ENCODE measurements around the gene ZNF284. TPM values are rescaled to one million over a fixed set of nuclear protein-coding genes. Genes with fewer than 3 reads are reported as not detected.
"Not testable (repeated sequence)": the region's sequence is repeated elsewhere in the genome, so short reads cannot be mapped to it uniquely, and the experiment has no call there.

Gene ZNF284
- total and polyA plus RNA-seq, 7 experiments from 2014 or later = 0.54 to 4.4 (median 1.9) TPM

DNA sequence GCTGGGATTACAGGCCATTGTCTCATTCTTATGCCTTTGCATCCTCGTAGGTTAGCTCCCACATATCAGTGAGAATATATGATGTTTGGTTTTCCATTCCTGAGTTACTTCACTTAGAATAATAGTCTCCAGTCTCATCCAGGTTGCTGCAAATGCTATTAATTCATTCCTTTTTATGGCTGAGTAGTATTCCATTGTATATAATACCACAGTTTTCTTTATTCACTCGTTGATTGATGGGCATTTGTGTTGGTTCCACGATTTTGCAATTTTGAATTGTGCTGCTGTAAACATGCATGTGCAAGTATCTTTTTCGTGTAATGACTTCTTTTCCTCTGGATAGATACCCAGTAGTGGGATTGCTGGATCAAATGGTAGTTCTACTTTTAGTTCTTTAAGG is 49.2 kb downstream of the ZNF284 start:
- CTCF ChIA-PET; H3K9me3 ChIP-seq (ENCODE audit: control insufficient read depth in 2 of 3, low read length in 3 of 3); ATAC-seq; intact Hi-C loops (cut with micrococcal nuclease); H3K4me3 Mint-ChIP-seq; DNase-seq; POLR2A ChIA-PET; H3K4me1 ChIP-seq (ENCODE audit: control insufficient read depth in 2 of 2, insufficient read depth in 2 of 2, low read length in 2 of 2); H3K27ac Mint-ChIP-seq; H3K4me3 ChIP-seq (ENCODE audit: low read length); H3K27me3 ChIP-seq (ENCODE audit: control insufficient read depth in 2 of 2, insufficient read depth in 2 of 2, low read length in 2 of 2); H3K27ac ChIP-seq (ENCODE audit: low read depth, low read length); H3K27me3 Mint-ChIP-seq: not testable (repeated sequence)
- H3K4me1 Mint-ChIP-seq = peaks cover 0 to 10% (median 5%) of the 10 kb centered on the region in 7 donors
- peaks cover 9 to 68% (median 56%) of the 10 kb centered on the region in 11 donors for H3K9me3 Mint-ChIP-seq
- peaks cover 7 to 75% (median 22%) of the 10 kb centered on the region in 3 experiments for H3K36me3 ChIP-seq (ENCODE audit: control insufficient read depth in 2 of 3, insufficient read depth in 3 of 3, low read length in 3 of 3)
- H3K36me3 Mint-ChIP-seq = peaks cover 19 to 95% (median 85%) of the 10 kb centered on the region in 5 donors

DNA sequence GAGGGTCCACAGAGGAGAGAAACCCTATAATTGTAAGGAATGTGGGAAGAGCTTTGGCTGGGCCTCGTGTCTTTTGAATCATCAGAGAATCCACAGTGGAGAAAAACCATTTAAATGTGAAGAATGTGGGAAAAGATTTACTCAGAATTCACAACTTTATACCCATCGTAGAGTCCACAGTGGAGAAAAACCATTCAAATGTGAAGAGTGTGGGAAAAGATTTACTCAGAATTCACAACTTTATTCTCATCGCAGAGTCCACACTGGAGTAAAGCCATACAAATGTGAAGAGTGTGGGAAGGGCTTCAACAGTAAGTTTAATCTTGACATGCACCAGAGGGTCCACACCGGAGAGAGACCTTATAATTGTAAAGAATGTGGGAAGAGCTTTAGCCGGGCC is 60.0 kb downstream of the ZNF284 start:
- H3K4me3 ChIP-seq (ENCODE audit: low read length) = no peak overlapping the region
- peaks cover 0 to 60% (median 31%) of the 10 kb centered on the region in 11 donors for H3K9me3 Mint-ChIP-seq
- no peak overlapping the region for H3K27ac Mint-ChIP-seq
- no peak overlapping the region for H3K4me3 Mint-ChIP-seq
- CTCF ChIA-PET = no interaction called here
- no peak overlapping the region for H3K27ac ChIP-seq (ENCODE audit: low read depth, low read length)
- H3K27me3 Mint-ChIP-seq = no peaks in the 10 kb centered on the region
- intact Hi-C loops (cut with micrococcal nuclease) = no loop called here
- POLR2A ChIA-PET = no interaction called here
- no peaks in the 10 kb centered on the region for H3K4me1 Mint-ChIP-seq
- ATAC-seq = no peak
- peaks cover 0 to 44% (median 15%) of the 10 kb centered on the region in 3 experiments for H3K9me3 ChIP-seq (ENCODE audit: control insufficient read depth in 2 of 3, low read length in 3 of 3)
- H3K36me3 Mint-ChIP-seq = peaks cover 11 to 43% (median 19%) of the 10 kb centered on the region in 5 donors
- no peak for DNase-seq
- no peaks in the 10 kb centered on the region for H3K27me3 ChIP-seq (ENCODE audit: control insufficient read depth in 2 of 2, insufficient read depth in 2 of 2, low read length in 2 of 2)
- H3K4me1 ChIP-seq (ENCODE audit: control insufficient read depth in 2 of 2, insufficient read depth in 2 of 2, low read length in 2 of 2) = no peaks in the 10 kb centered on the region
- H3K36me3 ChIP-seq (ENCODE audit: control insufficient read depth in 2 of 3, insufficient read depth in 3 of 3, low read length in 3 of 3) = peaks cover 2 to 46% (median 19%) of the 10 kb centered on the region in 3 experiments

Other genes with a start within 250 kb of the ZNF284 start
- 10 to 100 TPM in 2 of 5 experiments, 1 to 10 TPM in 3; 4.3 to 24.4 (median 7.7) TPM for gene ZNF283, start 244.8 kb upstream of the ZNF284 start, total RNA-seq
- gene ZNF283, start 244.8 kb upstream of the ZNF284 start, polyA plus RNA-seq = 1 to 10 TPM; 2.2 to 3.7 TPM
- 1 to 10 TPM in 4 of 5 experiments, under 1 TPM in 1; 0.47 to 4.7 (median 1.9) TPM for gene ZNF404, start 188.2 kb upstream of the ZNF284 start, total RNA-seq
- 1 to 10 TPM; 2.1 to 3.9 TPM for gene ZNF404, start 188.2 kb upstream of the ZNF284 start, polyA plus RNA-seq
- 10 to 100 TPM in 4 of 5 experiments, 1 to 10 TPM in 1; 8.4 to 28.5 (median 15.3) TPM for gene ZNF45, start 136.9 kb upstream of the ZNF284 start, total RNA-seq
- gene ZNF45, start 136.9 kb upstream of the ZNF284 start, polyA plus RNA-seq = 10 to 100 TPM; 15.6 to 19.0 TPM
- gene ZNF221, start 120.9 kb upstream of the ZNF284 start, total RNA-seq = 1 to 10 TPM in 3 of 5 experiments, under 1 TPM in 2; 0.69 to 2.0 (median 1.7) TPM
- 1 to 10 TPM in 1 of 2 donors, under 1 TPM in 1; 0.65 to 1.0 TPM for gene ZNF221, start 120.9 kb upstream of the ZNF284 start, polyA plus RNA-seq
- gene ZNF155, start 88.0 kb upstream of the ZNF284 start, total RNA-seq = 10 to 100 TPM in 2 of 5 experiments, 1 to 10 TPM in 3; 5.2 to 13.3 (median 9.1) TPM
- gene ZNF155, start 88.0 kb upstream of the ZNF284 start, polyA plus RNA-seq = 1 to 10 TPM in 1 of 2 donors, under 1 TPM in 1; 0.99 to 2.8 TPM
- gene ZNF230, start 69.2 kb upstream of the ZNF284 start, total RNA-seq = 10 to 100 TPM in 2 of 5 experiments, 1 to 10 TPM in 3; 2.7 to 18.1 (median 6.7) TPM
- 1 to 10 TPM; 2.4 to 4.6 TPM for gene ZNF230, start 69.2 kb upstream of the ZNF284 start, polyA plus RNA-seq
- 10 to 100 TPM in 1 of 5 experiments, 1 to 10 TPM in 4; 2.9 to 10.1 (median 4.5) TPM for gene ZNF222, start 46.8 kb upstream of the ZNF284 start, total RNA-seq
- gene ZNF222, start 46.8 kb upstream of the ZNF284 start, polyA plus RNA-seq = 1 to 10 TPM; 2.1 to 3.6 TPM
- gene ZNF223, start 20.1 kb upstream of the ZNF284 start, total RNA-seq = 1 to 10 TPM in 4 of 5 experiments, under 1 TPM in 1; 0.15 to 8.7 (median 2.3) TPM
- 1 to 10 TPM; 1.7 to 4.8 TPM for gene ZNF223, start 20.1 kb upstream of the ZNF284 start, polyA plus RNA-seq
- 10 to 100 TPM; 35.0 to 82.0 (median 44.2) TPM for gene ZNF224, start 22.2 kb downstream of the ZNF284 start, total RNA-seq
- gene ZNF224, start 22.2 kb downstream of the ZNF284 start, polyA plus RNA-seq = 10 to 100 TPM; 11.1 to 17.1 TPM
- 10 to 100 TPM in 1 of 5 experiments, 1 to 10 TPM in 3, under 1 TPM in 1; 0.69 to 13.0 (median 5.1) TPM for gene ZNF225, start 41.2 kb downstream of the ZNF284 start, total RNA-seq
- gene ZNF225, start 41.2 kb downstream of the ZNF284 start, polyA plus RNA-seq = 1 to 10 TPM; 1.9 to 5.8 TPM
- gene ZNF234, start 69.4 kb downstream of the ZNF284 start, total RNA-seq = 10 to 100 TPM in 3 of 5 experiments, 1 to 10 TPM in 2; 2.8 to 25.2 (median 13.4) TPM
- gene ZNF234, start 69.4 kb downstream of the ZNF284 start, polyA plus RNA-seq = 1 to 10 TPM; 3.7 to 9.5 TPM
- gene ZNF226, start 92.9 kb downstream of the ZNF284 start, total RNA-seq = 10 to 100 TPM; 14.0 to 59.9 (median 20.3) TPM
- 10 to 100 TPM; 26.0 to 28.1 TPM for gene ZNF226, start 92.9 kb downstream of the ZNF284 start, polyA plus RNA-seq
- gene ZNF227, start 140.4 kb downstream of the ZNF284 start, total RNA-seq = 10 to 100 TPM; 18.3 to 51.5 (median 30.0) TPM
- gene ZNF227, start 140.4 kb downstream of the ZNF284 start, polyA plus RNA-seq = 10 to 100 TPM; 17.9 to 20.4 TPM
- gene ZNF233, start 187.7 kb downstream of the ZNF284 start, total RNA-seq = under 1 TPM in 1 of 5 experiments, not detected in 4; 0.14 TPM
- under 1 TPM; 0.47 to 0.95 TPM for gene ZNF233, start 187.7 kb downstream of the ZNF284 start, polyA plus RNA-seq
- gene ZNF235, start 232.9 kb downstream of the ZNF284 start, total RNA-seq = 10 to 100 TPM in 2 of 5 experiments, 1 to 10 TPM in 3; 5.5 to 14.3 (median 6.7) TPM
- gene ZNF235, start 232.9 kb downstream of the ZNF284 start, polyA plus RNA-seq = 1 to 10 TPM; 1.9 to 4.3 TPM

All from naive thymus-derived CD4-positive, alpha-beta T cell (primary cell).